ENCODE results near the gene RPS4Y2. TPM values are rescaled to one million over a fixed set of nuclear protein-coding genes. Genes with fewer than 3 reads are reported as not detected.

RPS4Y2 gene
- total RNA-seq, 1 experiment from 2014 or later: not detected

- DNase-seq (ENCODE audit: low read depth, low spot score): no peak
- Histone ChIP-seq H3K4me1 (ENCODE audit: control insufficient read depth in 1 of 2, insufficient read depth in 2 of 2, low read length in 2 of 2) (no peaks in the 10 kb centered on the region), H3K36me3 (ENCODE audit: control insufficient read depth in 1 of 2, insufficient read depth in 2 of 2, low read length in 2 of 2) (no peaks in the 10 kb centered on the region), H3K9me3 (ENCODE audit: control insufficient read depth in 1 of 2, insufficient read depth in 1 of 2, low read depth in 1 of 2, low read length in 2 of 2) (no peaks in the 10 kb centered on the region), H3K27ac (ENCODE audit: low read depth, low read length) (no peak overlapping the region), H2AFZ (ENCODE audit: low read depth, low read length, poor library complexity, severe bottlenecking) (no peak overlapping the region), H3K9ac (ENCODE audit: low read length) (no peak overlapping the region), H3K79me2 (ENCODE audit: insufficient read depth, low read length) (no peaks in the 10 kb centered on the region), H3K9me2 (ENCODE audit: insufficient read depth) (no peaks in the 10 kb centered on the region), H3K27me3 (ENCODE audit: insufficient read depth, low read length) (no peaks in the 10 kb centered on the region), H3K4me2 (ENCODE audit: low read length) (no peak overlapping the region), H3K4me3 (replicated peaks in 1 of 2; ENCODE audit: low read depth in 1 of 2, low read length in 2 of 2) (no peak overlapping the region), H4K20me1 (ENCODE audit: insufficient read depth) (no peaks in the 10 kb centered on the region)
- POLR2A ChIA-PET: no interaction called here
- intact Hi-C loops (cut with micrococcal nuclease): no loop called here
- RAD21 ChIA-PET (ENCODE audit: low non-redundant PET in 1 of 2, low total read pairs in 2 of 2, uncharacterized antibody in 2 of 2, unreplicated experiment in 2 of 2): no interaction called here
- TF ChIP-seq ZNF274 (IDR thresholded peaks at IDR 0.05; ENCODE audit: low read depth, low read length) (no peak), SP1 (IDR thresholded peaks at IDR 0.05; ENCODE audit: low read depth) (no peak), SIN3A (IDR thresholded peaks at IDR 0.05; ENCODE audit: low read depth) (no peak), MAX (IDR thresholded peaks at IDR 0.05) (no peak)
- no peak for ATAC-seq
- CTCF ChIA-PET: no interaction called here
- no TSS peak for BruUV-seq (replicated peaks)
Measured at GRCh38 chrY:20817067-20817466, 61.2 kb downstream of the RPS4Y2 start.

Other genes starting within 250 kb of the RPS4Y2 start
- gene EIF1AY, start 180.3 kb upstream of the RPS4Y2 start, total RNA-seq (2021; ENCODE audit: unreplicated experiment): 16.9 TPM